ENCODE data around the gene DPH2.

The DPH2 gene

DNA sequence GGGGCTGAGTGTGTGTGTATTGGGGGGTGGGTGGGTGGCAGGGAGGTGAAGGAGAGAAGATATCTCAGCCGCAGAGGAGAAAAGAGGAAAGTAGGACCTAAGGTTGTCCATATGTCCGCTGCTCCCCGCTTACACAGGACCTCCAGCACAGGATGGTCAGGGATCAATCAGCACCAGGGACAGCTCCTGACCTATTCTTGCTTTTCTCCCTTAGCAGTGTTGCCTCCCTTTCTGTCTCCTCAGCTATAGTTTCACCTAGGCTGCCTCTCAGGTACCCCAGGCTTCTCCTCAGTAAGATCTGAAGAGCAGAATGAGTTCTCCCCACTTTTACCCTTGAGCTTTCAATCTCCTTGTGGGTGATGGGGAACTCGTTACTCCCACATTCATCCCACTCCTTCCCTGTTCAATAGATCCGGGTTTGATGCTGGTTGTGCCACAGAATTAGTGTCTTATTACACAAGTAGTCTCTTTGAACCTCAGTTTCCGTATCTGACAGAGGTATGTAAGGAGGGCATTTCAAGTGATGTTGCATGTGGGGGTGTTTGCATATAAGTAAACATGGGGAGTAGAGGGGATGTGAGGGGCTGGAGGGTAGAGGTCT, 1.4 kb upstream of the DPH2 start:
- DNase-seq (ENCODE audit: low read depth): no peak

DNA sequence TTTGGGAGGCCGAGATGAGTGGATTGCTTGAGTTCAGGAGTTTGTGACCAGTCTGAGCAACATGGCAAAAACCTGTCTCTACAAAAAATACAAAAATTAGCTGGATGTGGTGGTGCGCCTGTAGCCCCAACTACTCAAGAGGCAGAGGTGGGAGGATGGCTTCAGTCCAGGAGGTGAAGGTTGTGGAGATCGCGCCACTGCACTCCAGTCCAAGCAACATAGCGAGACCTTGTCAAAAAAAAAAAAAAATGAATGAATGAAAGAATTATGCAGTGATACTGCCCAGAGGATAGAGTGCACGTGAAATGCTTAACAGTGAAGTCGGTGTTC, 429 bp upstream of the DPH2 start:
- DNase-seq (ENCODE audit: low read depth): no peak

DNA sequence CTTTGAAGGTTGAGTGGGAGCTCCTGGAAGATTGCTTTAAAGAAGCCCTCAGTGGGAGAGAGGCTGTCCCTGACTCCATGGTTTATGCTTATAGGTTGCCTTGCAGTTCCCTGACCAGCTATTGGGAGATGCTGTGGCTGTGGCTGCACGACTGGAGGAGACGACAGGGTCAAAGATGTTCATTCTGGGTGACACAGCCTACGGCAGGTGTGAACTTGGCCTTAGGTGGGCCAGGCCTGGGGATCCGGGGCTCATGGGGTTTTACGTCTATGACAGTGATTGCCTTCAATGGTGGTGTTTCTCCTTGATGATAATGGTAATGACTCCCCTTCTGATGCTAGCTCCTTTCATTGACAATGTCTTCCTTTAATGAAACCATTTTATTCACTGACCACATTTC, 692 bp downstream of the DPH2 start:
- DNase-seq (ENCODE audit: low read depth): no peak

DNA sequence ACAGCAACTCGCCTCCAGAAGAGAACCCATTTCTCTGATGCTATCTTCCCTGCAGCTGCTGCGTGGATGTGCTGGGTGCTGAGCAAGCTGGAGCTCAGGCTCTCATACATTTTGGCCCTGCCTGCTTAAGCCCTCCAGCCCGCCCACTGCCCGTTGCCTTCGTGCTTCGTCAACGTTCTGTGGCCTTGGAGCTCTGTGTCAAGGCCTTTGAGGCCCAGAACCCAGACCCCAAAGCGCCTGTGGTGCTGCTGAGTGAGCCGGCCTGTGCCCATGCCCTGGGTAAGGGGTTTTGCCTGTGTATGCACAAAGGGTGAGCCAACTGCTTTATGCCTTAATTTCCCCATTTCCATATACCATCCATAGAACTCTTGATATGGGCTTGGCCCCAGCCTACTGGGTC, 1.1 kb downstream of the DPH2 start:
- no peak for DNase-seq (ENCODE audit: low read depth)

DNA sequence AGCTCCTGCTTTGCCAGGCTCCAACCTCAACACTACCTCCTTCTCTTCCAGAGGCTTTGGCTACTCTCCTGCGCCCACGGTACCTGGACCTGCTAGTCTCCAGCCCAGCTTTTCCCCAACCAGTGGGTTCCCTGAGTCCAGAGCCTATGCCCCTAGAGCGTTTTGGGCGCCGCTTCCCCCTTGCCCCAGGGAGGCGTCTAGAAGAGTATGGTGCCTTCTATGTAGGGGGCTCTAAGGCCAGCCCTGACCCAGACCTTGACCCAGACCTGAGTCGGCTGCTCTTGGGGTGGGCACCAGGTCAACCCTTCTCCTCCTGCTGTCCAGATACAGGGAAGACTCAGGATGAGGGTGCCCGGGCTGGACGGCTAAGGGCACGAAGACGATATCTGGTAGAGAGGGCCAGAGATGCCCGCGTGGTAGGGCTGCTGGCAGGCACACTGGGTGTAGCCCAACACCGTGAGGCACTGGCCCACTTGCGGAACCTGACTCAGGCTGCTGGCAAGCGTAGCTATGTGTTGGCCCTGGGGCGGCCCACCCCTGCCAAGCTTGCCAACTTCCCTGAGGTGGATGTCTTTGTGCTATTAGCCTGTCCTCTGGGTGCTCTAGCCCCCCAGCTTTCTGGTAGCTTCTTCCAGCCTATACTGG, 1.6 kb downstream of the DPH2 start:
- DNase-seq (ENCODE audit: low read depth): no peak

DNA sequence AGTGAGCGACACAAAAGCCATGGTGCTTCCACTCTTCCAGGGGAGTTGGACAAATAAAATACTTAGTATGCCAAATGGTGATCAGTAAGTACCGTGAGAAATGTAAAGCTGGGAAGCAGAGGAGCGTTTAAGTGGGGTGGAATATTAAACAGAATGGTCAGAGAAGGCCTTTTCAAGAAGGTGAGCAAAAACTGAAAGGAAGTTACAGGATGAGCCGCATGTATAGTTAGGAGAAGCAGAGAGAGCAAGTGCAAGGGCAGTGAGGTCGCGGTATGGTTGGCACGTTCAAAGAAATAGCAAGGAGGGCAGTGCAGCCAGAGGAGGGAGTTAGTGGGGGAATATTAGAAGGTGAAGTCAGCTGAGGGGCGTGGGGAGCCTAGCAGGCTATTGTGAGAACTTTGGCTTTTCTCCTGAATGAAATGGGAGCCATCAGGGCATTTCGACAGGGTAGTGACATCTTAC, 4.2 kb downstream of the DPH2 start:
- DNase-seq (ENCODE audit: low read depth): no peak

DNA sequence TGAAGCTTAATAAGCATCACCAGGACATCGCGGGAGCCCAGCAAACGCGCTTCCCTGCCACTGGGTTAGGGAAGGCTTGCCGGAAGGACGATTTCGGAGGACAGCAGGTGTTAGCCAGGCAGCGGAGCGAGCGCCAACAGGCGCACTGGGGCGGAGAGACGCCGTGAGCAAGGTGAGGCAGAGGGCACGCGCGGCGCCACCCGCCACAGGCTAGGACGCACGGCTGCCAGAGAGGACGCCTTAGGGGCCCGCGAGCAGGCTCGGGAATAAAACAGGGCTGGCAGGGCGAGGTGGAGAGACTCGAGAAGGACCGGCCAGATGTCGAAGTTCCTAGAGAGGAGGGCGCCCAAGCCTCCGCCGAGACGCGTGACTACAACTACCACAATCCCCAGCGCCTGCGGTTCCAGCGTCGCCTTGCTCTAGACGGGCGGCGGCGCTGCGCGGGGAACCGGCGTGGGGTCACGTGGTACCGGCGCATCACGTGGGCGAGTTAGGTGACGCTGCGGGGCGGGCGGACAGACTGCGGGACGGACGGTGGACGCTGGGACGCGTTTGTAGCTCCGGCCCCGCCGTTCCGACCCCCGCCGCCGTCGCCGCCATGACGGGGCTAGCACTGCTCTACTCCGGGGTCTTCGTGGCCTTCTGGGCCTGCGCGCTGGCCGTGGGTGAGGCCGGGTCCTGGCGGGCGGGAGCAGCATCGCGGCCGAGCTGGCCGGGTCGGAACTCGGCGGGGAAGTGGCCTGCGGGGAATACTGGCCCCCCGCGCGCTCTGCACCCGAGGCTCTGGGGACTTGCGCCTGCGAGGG, 4.8 kb downstream of the DPH2 start, which contains the start of gene ATP6V0B:
Gene ATP6V0B, plus strand, starts transcription at position 518 of the 806 bp plus-strand sequence. Its CDS starts 81 bp downstream, at position 599.
- DNase-seq (ENCODE audit: low read depth): peak; percentile 94

DNA sequence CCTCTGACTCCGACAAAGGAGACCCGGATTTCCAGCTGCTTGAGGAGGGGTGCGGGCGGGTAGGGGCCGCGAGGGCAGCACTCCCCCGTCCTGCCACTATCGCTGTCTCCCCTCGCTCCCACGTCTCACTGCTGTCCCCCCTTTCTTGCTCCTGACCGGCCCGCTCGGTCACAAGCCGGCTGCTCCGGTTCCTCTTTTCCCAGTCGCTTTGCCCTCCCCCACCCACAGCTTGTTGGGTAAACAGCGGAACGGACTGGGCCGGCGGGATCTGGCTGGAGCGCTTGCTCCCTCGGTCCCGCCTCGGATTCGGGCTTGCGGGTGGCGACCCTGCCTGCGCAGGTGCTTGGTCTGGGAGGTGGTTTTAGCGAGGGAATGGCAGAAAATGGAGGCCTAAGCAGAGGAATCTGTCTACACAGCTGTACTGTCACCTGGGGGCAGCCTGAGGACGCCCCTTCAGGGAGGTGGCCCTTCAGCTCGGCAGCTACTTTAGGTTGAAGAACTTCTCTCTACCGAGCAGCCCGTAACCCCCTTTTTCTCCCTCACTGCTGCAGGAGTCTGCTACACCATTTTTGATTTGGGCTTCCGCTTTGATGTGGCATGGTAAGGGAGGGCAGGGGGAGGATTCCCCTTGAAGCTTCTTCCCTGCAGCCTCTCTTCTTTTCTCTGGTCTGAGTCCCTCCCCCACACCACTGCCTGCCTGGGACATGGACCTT, 5.6 kb downstream of the DPH2 start:
- peak; percentile 4 for DNase-seq (ENCODE audit: low read depth)

DNA sequence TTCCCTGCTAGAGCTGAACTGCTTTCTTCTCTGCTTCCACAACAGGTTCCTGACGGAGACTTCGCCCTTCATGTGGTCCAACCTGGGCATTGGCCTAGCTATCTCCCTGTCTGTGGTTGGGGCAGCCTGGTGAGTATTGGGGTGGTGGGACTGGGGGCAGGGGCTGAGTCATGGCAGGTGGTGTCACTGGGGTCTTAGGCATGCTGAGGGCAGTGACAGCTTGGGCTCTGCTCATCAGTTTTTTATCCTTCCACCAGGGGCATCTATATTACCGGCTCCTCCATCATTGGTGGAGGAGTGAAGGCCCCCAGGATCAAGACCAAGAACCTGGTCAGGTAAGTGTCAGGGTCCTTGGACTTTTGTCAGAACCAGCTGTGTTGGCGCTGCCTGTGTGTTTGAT, 6.2 kb downstream of the DPH2 start:
- no peak for DNase-seq (ENCODE audit: low read depth)

DNA sequence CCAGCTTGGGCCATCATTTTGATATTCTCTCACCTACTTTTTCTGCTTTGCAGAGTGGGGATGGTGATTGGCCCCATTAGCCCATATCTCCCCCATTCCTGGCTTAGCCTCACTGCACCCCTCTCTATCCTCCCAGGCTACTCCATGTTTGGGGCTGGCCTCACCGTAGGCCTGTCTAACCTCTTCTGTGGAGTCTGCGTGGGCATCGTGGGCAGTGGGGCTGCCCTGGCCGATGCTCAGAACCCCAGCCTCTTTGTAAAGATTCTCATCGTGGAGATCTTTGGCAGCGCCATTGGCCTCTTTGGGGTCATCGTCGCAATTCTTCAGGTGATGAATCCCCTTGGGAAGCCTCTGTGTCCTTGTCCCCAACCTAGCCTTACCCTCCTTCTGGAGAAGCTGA, 7.1 kb downstream of the DPH2 start:
- no peak for DNase-seq (ENCODE audit: low read depth)

DNA sequence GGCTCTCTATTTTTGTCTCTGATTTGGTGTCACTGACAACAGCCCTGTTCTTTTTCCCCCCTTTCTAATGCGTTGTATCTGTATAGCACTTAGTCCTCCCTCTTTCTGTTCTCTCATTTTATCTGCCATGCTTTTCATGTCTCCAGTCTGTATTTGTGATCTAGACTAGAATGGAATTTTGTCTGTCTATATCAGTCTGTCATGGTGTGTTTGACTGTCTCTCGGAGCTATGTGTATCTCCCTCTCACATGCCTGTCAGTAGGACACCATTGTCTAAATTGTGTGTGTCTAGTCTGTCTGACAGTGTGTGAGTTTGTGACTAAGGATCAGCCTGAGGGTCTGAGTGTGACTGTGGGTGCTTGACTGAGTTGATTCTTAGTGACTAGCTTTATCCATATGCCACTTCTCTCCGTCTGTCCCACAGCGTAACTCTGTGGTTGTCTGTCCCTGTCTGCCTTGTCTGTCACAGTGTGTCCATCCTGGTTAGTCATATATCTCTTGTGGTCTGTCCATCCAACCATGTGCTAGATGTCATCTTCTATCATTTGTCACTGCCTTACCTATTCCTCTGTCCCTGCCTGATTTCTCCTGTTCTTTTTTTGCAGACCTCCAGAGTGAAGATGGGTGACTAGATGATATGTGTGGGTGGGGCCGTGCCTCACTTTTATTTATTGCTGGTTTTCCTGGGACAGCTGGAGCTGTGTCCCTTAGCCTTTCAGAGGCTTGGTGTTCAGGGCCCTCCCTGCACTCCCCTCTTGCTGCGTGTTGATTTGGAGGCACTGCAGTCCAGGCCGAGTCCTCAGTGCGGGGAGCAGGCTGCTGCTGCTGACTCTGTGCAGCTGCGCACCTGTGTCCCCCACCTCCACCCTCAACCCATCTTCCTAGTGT, 7.8 kb downstream of the DPH2 start:
- DNase-seq (ENCODE audit: low read depth): no peak

DNA sequence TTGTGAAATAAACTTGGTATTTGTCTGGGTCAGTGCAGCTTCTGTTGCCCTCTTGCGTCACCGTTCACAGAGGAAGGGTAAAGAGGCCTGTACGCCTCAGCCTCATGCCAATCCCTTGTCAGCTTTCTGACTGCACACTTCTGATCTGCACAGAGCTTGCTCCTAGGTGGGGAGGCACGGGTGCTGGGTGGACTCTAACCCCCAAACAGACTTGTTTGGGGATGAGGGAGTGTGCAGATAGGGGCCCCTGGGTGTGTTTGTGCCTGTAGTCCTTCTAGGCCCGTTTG, 8.4 kb downstream of the DPH2 start:
- DNase-seq (ENCODE audit: low read depth): no peak

DNA sequence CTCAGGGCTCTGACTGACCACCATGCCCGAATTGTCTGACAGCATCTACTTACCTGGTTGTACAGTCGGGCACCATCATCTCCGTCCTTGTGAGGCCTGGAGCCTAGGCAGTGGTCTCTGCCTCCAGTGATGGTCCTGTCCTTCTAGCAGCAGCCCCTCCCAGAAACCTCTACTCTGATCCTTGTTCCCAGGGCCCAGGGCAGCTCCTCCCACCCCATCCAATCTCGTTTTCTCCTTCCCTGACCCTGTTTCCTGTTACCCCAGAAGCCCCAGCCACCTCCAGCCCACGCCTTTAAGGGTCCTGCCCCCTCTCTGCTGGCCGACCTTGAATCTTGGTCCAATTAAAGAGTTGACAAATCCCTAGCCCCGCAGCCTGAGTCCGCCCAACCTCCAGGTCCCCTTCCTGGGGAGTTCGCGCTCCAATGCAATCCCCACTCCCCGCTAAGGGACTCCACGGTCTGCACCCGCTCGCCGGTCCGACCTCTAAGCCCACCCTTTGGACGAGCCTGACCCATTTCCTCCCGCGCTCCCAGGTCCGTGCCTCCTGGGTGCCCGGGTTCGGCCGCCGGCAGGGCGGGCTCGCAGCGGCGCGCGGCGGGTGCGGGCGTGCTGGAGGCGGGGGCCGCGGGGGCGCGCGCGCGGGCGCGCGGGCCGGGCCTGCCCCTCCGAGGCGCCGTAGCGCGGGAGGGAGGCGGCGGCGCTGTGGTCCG, 8.9 kb downstream of the DPH2 start, which contains the start of gene B4GALT2:
Gene B4GALT2, plus strand, starts transcription at position 660 of the 710 bp plus-strand sequence. CDS start 1,951 bp downstream, outside the sequence.
- peak; percentile 19 for DNase-seq (ENCODE audit: low read depth)

DNA sequence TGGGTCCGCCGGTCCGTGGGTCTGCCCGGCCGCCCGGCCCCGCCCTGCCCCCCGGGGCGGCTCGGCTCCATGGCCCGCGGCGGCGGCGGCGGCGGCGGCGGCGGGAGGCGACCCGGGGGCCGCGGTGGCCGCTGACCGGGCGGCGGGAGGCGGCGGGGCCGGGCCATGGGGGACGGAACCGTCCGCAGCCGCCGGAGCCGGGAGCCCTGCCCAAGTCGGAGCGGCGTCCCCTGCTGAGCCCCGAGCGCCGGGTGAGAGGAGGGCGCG, 9.4 kb downstream of the DPH2 start:
- DNase-seq (ENCODE audit: low read depth): no peak

DNA sequence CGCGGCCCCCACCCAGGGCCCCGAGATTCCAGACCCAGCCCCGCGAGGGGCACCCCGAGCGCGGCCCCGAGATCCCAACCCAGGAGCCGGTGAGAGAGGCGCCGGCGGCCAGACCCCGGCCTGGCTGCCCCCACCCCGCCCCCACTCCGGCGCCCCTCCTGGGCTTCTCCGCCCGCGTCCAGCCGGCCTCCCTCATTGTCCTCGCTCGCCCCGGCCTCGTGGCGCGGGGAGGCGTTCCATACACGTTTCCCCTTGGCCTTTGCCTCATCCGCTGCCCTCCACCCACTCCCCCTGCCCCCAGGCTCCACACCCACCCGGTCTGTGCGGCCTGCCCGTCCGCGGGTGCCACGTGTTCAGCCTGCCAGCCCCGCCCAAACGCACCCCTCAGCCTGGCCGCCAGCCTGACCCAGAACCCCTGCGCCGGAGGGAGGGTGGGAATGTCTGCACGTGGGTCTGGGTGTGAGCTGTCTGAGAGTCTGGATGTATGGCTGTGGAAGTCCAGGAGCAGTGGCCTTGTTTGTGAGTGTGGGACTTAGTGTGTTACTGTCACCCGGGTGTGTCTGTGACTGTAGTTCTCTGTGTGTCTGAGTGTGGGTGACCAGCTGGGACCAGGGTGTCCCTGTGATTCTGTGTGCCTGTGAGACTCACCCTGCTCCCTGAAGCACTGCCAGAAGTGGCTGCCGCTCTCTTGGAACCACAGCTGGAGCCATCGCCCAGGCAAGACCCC, 9.9 kb downstream of the DPH2 start:
- DNase-seq (ENCODE audit: low read depth): peak; percentile 32

DNA sequence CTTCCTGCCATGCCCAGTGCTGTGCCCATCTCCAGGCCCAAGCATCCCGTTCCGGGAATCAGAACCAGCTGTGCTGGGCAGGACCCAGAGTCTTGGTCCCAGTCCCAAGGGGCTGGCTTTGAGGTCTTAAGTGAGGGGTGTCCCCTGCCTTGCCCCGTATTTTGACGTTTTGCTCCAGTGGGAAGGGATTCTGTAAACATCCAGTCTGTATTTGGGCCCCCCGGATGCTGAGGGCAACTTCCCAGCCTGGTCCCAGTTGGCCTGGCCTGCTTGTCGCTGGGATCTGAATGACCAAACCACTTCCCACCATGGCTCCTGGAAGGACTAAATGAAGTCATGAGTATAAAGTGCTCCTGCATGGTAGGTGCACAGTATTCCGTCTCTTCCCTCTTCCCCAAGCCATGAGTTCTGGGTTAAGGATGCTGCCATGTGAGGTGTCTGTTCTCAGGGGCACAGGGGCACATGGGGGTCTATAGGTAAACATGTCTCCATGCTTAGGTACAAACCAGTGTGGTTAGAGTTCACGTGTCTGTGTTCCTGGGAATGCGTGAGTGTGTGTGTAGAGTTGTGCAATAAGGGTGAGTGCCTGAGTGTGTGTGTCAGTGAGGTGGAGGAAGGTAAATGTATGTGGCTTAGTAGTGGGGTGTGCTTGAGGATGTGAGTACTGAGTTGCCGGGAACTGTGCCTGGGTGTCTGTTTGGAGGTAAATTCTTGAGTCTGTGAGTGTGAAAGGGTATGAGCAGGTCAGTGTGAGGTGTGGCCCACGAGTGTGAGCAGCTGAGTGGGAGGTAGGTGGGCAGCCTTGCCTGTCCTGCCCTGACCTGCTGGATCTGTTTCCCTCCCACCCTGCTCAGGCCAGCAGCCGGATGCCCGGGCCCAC, 10.7 kb downstream of the DPH2 start:
- DNase-seq (ENCODE audit: low read depth): no peak

DNA sequence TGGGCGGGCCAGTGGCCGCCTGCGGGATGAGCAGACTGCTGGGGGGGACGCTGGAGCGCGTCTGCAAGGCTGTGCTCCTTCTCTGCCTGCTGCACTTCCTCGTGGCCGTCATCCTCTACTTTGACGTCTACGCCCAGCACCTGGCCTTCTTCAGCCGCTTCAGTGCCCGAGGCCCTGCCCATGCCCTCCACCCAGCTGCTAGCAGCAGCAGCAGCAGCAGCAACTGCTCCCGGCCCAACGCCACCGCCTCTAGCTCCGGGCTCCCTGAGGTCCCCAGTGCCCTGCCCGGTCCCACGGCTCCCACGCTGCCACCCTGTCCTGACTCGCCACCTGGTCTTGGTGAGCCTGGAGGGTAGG, 11.3 kb downstream of the DPH2 start:
- DNase-seq (ENCODE audit: low read depth): no peak

DNA sequence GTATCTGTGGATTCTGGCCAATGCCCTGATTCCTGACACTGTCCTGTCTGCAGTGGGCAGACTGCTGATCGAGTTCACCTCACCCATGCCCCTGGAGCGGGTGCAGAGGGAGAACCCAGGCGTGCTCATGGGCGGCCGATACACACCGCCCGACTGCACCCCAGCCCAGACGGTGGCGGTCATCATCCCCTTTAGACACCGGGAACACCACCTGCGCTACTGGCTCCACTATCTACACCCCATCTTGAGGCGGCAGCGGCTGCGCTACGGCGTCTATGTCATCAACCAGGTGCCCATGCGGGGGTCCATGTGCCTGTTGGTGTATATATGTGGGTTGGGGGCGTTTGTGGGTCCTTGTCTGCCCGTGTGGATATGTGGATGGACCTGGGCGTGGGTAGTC, 11.8 kb downstream of the DPH2 start:
- DNase-seq (ENCODE audit: low read depth): no peak

DNA sequence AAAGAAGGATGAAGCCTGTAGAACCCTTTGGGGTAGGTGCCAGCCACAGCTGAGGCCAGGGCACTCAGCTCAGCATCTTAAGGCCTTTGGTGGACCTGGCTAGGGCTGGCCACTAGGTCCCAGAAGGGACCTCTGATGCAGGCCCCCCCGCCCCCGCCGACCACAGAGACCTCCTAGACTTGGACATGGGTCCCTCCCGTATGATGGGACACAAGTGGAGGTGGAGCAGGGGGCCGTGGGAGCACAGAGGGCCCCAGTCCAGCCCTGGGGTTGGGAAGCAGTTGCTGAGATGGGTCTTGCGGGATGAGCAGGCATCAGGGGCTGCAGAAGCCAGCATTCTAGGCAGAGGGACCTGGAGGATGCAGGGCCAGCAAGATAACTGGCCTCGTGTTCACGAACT, 12.4 kb downstream of the DPH2 start:
- no peak for DNase-seq (ENCODE audit: low read depth)

DNA sequence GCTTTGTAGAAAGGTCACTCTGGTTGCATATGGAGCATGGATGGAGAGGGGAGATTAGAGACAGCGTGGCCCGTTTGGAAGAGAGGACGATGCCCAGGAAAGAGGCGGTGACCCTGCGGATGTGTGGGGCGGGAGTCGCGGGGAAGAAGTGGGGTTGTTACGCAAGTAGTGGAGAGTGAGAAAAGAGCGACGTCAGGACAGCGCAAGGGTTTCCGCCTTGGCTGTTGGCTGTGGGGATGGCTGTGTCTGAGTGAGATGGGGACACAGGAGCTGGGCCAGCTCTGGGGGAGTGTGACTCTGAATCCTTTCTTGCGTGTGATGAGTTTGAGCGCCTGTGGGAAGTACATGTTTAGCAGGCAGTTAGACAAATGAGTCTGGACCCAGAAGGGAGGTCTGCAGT, 13.0 kb downstream of the DPH2 start:
- DNase-seq (ENCODE audit: low read depth): no peak

Measured in activated T-cell treated with anti-CD3 and anti-CD28 coated beads for 24 hours (primary cell).